ENCODE data around the gene IQCM. TPM values are rescaled to one million over a fixed set of nuclear protein-coding genes. Genes with fewer than 3 reads are reported as not detected.
A peak's percentile ranks its signal among the peaks of the same experiment; 100 is the strongest.
"Not testable (repeated sequence)": the region's sequence is repeated elsewhere in the genome, so short reads cannot be mapped to it uniquely, and the experiment has no call there.

IQCM gene
- total and polyA plus RNA-seq, 12 donors: not detected

DNA sequence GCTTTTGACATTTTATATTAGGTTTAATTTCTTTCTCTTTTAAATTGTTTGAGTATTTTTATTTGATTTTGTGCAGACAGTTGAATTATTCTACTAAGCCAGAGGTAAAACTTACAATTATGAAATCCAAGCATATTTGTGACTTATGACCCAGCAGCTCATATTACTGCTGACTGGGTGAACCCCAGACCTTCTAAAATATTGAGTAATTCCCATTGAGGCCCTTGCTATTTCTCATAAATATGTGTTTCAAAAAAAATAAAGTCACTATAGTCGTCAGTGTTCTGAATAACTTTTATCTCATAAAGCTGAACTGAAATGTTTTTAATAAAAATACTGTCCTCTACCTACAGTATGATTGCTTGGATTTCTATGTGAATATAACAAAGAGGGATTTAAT lies 303.1 kb downstream of the IQCM start:
- H3K4me1 ChIP-seq: peaks cover 0 to 16% (median 0%) of the 10 kb centered on the region in 9 donors
- DNase-seq (no peak), ATAC-seq (peak in 1 of 8 donors; percentile 28)
- intact Hi-C loops (cut with DNase I): no loop called here
- TF ChIP-seq, protein P1, sequence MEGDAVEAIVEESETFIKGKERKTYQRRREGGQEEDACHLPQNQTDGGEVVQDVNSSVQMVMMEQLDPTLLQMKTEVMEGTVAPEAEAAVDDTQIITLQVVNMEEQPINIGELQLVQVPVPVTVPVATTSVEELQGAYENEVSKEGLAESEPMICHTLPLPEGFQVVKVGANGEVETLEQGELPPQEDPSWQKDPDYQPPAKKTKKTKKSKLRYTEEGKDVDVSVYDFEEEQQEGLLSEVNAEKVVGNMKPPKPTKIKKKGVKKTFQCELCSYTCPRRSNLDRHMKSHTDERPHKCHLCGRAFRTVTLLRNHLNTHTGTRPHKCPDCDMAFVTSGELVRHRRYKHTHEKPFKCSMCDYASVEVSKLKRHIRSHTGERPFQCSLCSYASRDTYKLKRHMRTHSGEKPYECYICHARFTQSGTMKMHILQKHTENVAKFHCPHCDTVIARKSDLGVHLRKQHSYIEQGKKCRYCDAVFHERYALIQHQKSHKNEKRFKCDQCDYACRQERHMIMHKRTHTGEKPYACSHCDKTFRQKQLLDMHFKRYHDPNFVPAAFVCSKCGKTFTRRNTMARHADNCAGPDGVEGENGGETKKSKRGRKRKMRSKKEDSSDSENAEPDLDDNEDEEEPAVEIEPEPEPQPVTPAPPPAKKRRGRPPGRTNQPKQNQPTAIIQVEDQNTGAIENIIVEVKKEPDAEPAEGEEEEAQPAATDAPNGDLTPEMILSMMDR (IDR thresholded peaks at IDR 0.05): no peak
- WGBS, 2 donors: 43 to 49% methylated on average over 1 of the region's 1 CpG
- H3K36me3 ChIP-seq: no peaks in the 10 kb centered on the region
- H3K9me3 ChIP-seq: peaks cover 0 to 3% (median 0%) of the 10 kb centered on the region in 11 donors
- H3K27ac ChIP-seq: no peak overlapping the region
- no peaks in the 10 kb centered on the region for H3K27me3 ChIP-seq
- H3K4me3 ChIP-seq: no peak overlapping the region

DNA sequence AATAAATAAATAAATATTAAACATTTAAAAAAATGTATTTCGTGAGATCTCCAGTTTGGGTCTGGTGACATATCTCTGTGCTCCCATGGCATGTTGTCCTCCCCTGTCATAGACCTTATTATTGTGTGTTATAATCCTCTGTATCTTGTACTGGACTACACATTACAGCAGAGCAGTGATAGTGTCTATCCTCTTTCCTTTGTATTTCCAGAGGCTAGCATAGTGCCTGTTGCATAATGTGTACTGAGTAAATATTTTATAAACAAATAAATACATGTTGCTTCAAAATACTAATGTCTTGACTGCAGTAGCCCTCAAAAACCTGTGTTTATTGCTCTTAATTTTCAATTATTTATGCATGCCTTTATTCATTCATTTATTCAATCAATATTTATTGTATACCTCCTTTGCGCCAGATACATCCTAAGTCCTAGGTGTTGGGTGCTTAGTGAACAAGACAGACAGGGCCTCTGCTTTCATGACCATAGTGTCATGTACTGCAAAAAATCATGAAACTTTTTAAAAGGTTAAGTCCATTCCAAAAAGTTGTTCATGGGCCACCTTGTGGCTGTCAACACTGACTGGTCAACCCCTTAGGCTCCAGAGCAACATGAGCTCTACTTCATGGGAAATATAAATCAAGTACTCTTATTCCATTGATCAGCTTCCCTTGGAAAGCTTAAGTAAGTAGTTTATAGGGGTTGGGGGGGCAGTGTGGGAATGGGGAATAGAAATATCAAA lies 303.9 kb downstream of the IQCM start:
- intact Hi-C loops (cut with DNase I): no loop called here
- Histone ChIP-seq H3K9me3 (peaks cover 0 to 3% (median 0%) of the 10 kb centered on the region in 11 donors), H3K4me1 (peaks cover 0 to 16% (median 0%) of the 10 kb centered on the region in 9 donors), H3K36me3 (no peaks in the 10 kb centered on the region), H3K27ac (no peak overlapping the region), H3K4me3 (no peak overlapping the region), H3K27me3 (no peaks in the 10 kb centered on the region)
- WGBS, 2 donors: 90 to 91% methylated on average over 2 of the region's 2 CpGs
- no peak for ATAC-seq
- TF ChIP-seq, protein P1 (IDR thresholded peaks at IDR 0.05): no peak
- no peak for DNase-seq

DNA sequence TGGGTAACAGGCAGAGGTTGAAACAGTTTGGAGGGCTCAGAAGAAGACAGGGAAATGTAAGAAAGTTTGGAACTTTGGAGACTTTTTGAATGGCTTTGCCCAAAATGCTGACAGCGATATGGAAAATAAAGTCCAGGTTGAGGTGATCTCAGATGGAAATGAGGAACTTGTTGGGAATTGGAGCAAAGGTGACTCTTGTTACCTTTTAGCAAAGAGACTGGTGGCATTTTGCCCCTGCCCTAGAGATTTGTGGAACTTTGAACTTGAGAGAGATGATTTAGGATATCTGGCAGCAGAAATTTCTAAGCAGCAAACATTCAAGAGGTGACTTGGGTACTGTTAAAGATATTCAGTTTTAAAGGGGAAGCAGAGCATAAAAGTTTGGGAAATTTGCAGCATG lies 308.3 kb downstream of the IQCM start:
- WGBS, 2 donors: 96 to 100% methylated on average over 1 of the region's 1 CpG
- H3K27ac ChIP-seq; H3K4me3 ChIP-seq; H3K4me1 ChIP-seq; H3K27me3 ChIP-seq; H3K9me3 ChIP-seq; H3K36me3 ChIP-seq; DNase-seq; intact Hi-C loops (cut with DNase I); ATAC-seq: not testable (repeated sequence)

DNA sequence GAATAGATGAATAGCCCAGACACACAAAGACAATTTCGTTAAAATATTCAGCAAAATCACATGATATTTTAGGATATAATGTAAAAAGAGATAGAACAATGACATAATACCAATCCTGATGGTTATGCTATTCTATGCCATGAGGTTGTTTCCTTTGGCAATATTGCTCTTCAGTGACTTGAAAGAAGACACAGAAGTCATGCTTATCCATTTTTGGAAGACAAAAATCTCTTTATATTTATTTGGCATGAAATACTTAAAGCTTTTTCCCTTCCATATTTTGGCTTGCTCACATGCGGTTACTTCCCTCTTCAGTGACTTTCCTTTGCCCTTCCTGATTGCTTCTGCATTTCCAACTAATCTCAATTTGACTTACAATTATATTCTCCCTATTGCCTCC lies 314.8 kb downstream of the IQCM start:
- intact Hi-C loops (cut with DNase I): no loop called here
- Histone ChIP-seq H3K9me3 (peaks cover 0 to 7% (median 0%) of the 10 kb centered on the region in 11 donors), H3K27ac (no peak overlapping the region), H3K27me3 (no peaks in the 10 kb centered on the region), H3K36me3 (no peaks in the 10 kb centered on the region), H3K4me3 (no peak overlapping the region), H3K4me1 (no peaks in the 10 kb centered on the region)
- WGBS, 2 donors: 60 to 63% methylated on average over 2 of the region's 2 CpGs
- TF ChIP-seq, protein P1 (IDR thresholded peaks at IDR 0.05): no peak
- DNase-seq (no peak), ATAC-seq (no peak)

DNA sequence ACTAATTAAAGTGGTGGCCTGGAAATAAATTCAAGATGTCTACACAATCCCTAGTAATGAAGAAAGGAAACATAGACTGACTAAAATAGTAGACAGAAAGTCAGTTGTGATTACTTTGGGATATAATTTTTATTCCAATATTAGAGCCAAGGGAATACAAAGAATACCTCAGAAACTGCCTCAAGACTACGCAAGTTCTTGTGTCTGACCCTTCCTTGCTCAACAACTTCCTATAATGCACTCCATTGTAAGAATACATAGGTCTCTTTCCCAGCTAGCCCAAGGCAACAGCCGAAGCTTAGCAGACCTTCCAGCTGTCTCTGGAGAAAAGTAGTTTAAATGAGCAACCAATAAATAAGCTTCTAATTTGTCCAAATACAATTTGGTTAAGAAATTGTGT lies 315.9 kb downstream of the IQCM start:
- TF ChIP-seq, protein P1 (IDR thresholded peaks at IDR 0.05): no peak
- intact Hi-C loops (cut with DNase I): no loop called here
- no peaks in the 10 kb centered on the region for H3K36me3 ChIP-seq
- WGBS, 2 donors: 74% methylated on average over 2 of the region's 2 CpGs
- peaks cover 0 to 8% (median 0%) of the 10 kb centered on the region in 11 donors for H3K9me3 ChIP-seq
- DNase-seq (no peak), ATAC-seq (no peak)
- H3K4me3 ChIP-seq: no peak overlapping the region
- H3K27ac ChIP-seq: no peak overlapping the region
- no peaks in the 10 kb centered on the region for H3K27me3 ChIP-seq
- no peaks in the 10 kb centered on the region for H3K4me1 ChIP-seq
